Activated naive CD4-positive, alpha-beta T cell treated with anti-CD3 and anti-CD28 coated beads for 36 hours (primary cell): ENCODE measurements around the gene QKI. TPM values are rescaled to one million over a fixed set of nuclear protein-coding genes. Genes with fewer than 3 reads are reported as not detected.

ENCODE experiments used
- CTCF ChIA-PET: fragments of 350-600 bp; sonication (Branson Sonifier 250); formaldehyde crosslinking; loops from one replicate; lab custom pipeline; 2021; ENCODE audit warnings: antibody characterized with exemption; lab: Charles Lee
- DNase-seq: peaks from one replicate; pipeline ENCODE4 v3.0.0-alpha.2; 2020
- H3K27ac Mint-ChIP-seq: one replicate; pipeline ENCODE4 v1.8.0; 2021; ENCODE audit warnings: mild to moderate bottlenecking, mixed read lengths
- H3K27me3 Mint-ChIP-seq: one replicate; pipeline ENCODE4 v1.8.0; 2021; ENCODE audit warnings: low read depth, mixed read lengths
- H3K36me3 Mint-ChIP-seq: one replicate; pipeline ENCODE4 v1.8.0; 2021; ENCODE audit warnings: low read depth, mixed read lengths
- H3K4me1 Mint-ChIP-seq: one replicate; pipeline ENCODE4 v1.8.0; 2021; ENCODE audit warnings: low read depth, mixed read lengths
- H3K4me3 Mint-ChIP-seq: one replicate; pipeline ENCODE4 v1.8.0; 2021; ENCODE audit warnings: mild to moderate bottlenecking, moderate library complexity, mixed read lengths
- H3K9me3 Mint-ChIP-seq: one replicate; pipeline ENCODE4 v1.8.0; 2021; ENCODE audit warnings: mixed read lengths
- intact Hi-C: fragments of 100-400 bp; cut with micrococcal nuclease; formaldehyde crosslinking; loops from one replicate; pipeline ENCODE4 v1.15.1; 2023
- total RNA-seq, 2 experiments: library from RNA; stranded (reverse); gene quantifications; one replicate each; pipeline ENCODE4 v1.2.3, GENCODE V29; 2021

QKI gene
- total RNA-seq, 2 experiments from 2014 or later = 34.6 to 38.4 TPM

DNA sequence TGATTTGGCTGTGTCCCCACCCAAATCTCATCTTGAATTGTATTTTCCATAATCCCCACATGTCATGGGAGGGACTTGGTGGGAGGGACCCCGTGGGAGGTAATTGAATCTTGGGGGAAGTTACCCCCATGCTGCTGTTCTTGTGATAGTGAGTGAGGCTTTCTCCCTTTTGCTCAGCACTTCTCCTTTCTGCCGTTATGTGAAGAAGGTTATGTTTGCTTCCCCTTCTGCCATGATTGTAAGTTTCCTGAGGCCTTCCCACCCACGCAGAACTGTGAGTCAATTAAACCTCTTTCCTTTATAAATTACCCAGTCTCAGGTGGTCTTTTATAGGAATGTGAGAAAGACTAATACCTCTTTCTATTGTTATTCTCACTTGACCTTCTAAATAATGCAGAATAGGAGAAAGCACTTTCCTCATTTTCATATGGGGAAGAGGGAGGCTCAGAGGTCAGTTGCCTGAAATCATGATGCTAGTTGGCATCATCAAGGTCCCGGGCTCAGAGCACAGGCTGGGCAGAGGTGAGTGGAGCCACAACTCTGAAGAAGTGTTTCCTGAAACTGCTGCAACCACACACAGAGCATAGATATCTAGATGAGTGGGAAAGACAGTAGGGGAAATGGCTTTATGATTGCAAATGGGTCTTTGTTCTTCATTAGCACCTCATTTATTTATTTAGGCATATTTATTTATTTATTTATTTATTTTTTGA, 191.0 kb downstream of the QKI start:
- H3K4me1 Mint-ChIP-seq = no peaks in the 10 kb centered on the region

DNA sequence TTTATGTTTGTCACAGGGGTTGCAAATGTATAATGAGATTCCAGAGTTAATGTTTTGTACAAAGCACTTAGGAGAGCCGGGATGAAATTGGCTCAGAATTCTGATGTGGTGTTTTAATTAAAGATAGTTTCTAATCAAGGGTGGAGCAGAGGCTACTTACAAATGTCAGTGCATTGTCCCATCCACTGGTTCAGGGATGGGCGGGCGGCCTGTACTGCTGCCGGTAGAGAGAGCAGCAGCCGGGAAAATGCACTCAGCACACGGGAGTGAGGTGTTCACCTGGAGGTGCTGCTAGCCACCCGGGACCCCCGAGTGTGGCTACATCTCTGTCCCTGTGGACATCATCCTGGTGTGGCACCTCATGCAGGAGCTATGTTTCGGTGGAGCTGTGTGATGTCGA, 193.3 kb downstream of the QKI start:
- Mint-ChIP-seq H3K4me1 (no peaks in the 10 kb centered on the region), H3K27me3 (peaks cover 2% of the 10 kb centered on the region), H3K36me3 (no peaks in the 10 kb centered on the region), H3K4me3 (no peak overlapping the region), H3K27ac (no peak overlapping the region), H3K9me3 (peaks cover 2% of the 10 kb centered on the region)
- intact Hi-C loops = no loop called here
- CTCF ChIA-PET = no interaction called here
- DNase-seq = no peak

More for the DNA sequence above, 191.0 kb downstream of the QKI start:
- Mint-ChIP-seq H3K27ac (no peak overlapping the region), H3K36me3 (no peaks in the 10 kb centered on the region), H3K9me3 (peaks cover 2% of the 10 kb centered on the region), H3K4me3 (no peak overlapping the region), H3K27me3 (peaks cover 2% of the 10 kb centered on the region)
- intact Hi-C loops = no loop called here
- CTCF ChIA-PET = no interaction called here
- no peak for DNase-seq

DNA sequence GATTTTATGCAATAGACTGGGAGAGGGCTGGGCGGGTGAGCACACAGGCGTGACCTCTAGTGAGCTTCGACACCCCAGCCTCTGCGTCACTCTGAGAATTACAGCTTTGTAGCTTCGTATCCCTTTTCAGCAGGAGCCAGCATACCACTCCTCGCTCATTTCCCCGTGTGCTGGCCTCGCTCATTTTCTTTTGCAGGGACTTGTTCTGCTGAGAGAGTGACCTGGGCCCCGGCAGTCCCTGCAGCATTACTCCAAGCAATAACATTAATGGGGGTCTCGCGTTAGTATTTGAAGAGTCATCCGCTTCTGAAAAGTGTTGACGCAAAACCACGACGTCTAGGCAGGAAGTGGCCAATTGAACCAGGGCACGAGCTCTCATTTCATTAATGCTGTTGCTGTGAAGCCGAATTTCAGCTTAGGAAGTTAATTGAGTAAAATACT, 193.7 kb downstream of the QKI start:
- no peaks in the 10 kb centered on the region for H3K4me1 Mint-ChIP-seq
- no peak for DNase-seq
- H3K4me3 Mint-ChIP-seq = no peak overlapping the region
- H3K9me3 Mint-ChIP-seq = peaks cover 2% of the 10 kb centered on the region
- intact Hi-C loops = no loop called here
- no peaks in the 10 kb centered on the region for H3K36me3 Mint-ChIP-seq
- CTCF ChIA-PET = interaction anchor here (0.6 kb wide), 1 partner anchor 1381 kb away, joined by 3 read pairs; no protein-coding TSS in a partner anchor
- no peak overlapping the region for H3K27ac Mint-ChIP-seq
- H3K27me3 Mint-ChIP-seq = peaks cover 2% of the 10 kb centered on the region

DNA sequence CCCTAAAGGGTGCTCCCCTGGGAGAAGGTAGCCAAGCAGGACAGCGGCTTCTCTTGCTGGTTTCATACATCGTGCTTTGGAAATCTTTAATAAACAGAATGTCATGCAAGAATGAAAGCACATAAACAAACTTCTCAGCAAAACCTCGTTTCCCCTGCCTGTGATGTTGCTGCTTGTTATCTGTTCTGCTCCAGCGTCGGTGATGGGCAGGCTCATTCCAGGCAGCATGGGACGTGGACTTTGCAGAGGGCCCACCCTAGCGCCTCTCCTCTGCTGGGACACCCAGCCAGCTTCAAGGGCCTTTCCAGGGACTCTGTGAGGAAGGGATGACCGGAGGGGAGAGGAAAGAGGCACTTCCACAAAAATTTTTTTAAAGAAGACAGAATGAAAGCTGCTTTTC, 197.7 kb downstream of the QKI start:
- Mint-ChIP-seq H3K9me3 (no peaks in the 10 kb centered on the region), H3K27ac (no peak overlapping the region), H3K27me3 (no peaks in the 10 kb centered on the region), H3K4me3 (no peak overlapping the region), H3K36me3 (no peaks in the 10 kb centered on the region), H3K4me1 (no peaks in the 10 kb centered on the region)
- DNase-seq = no peak
- CTCF ChIA-PET = interaction anchor here (1.0 kb wide), 1 partner anchor 8 kb away, joined by 3 read pairs; no protein-coding TSS in a partner anchor
- intact Hi-C loops = no loop called here

DNA sequence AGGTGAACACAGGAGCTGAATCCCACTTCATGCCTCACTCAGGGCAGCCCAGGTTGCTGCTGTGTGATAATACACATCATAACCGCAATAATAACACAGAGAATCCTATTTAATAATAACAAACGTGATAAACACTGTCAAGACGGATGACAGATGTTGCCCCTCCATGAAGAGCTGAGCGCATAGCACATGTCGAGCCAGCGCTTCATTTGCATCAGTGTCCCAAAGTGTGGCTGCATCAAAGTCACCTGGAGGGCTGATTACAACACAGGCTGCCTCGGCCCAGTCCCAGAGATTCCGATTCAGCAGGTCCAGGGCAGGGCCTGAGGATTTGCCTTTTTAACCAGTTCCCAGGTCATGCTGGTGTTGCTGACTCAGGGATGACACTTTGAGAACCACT, 198.5 kb downstream of the QKI start:
- no peak for DNase-seq
- H3K4me1 Mint-ChIP-seq = no peaks in the 10 kb centered on the region
- no peak overlapping the region for H3K27ac Mint-ChIP-seq
- no peak overlapping the region for H3K4me3 Mint-ChIP-seq
- no peaks in the 10 kb centered on the region for H3K36me3 Mint-ChIP-seq
- CTCF ChIA-PET = interaction anchor here (1.0 kb wide), 1 partner anchor 9 kb away, joined by 3 read pairs; no protein-coding TSS in a partner anchor
- intact Hi-C loops = no loop called here
- H3K27me3 Mint-ChIP-seq = no peaks in the 10 kb centered on the region
- no peaks in the 10 kb centered on the region for H3K9me3 Mint-ChIP-seq

DNA sequence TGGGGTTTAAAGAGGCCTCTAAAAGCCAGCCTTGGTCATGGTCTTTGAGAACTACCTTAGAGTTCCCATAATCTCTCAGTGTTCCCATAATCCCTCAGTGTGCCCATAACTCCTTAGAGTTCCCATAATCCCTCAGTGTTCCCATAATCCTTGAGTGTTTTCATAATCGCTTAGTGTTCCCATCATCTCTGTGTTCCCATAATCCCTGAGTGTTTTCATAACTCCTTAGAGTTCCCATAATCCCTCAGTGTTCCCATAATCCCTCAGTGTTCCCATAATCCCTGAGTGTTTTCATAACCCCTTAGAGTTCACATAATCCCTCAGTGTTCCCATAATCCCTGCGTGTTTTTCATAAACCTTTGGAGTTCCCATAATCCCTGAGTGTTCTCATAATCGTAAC, 199.2 kb downstream of the QKI start:
- CTCF ChIA-PET = no interaction called here
- Mint-ChIP-seq H3K9me3 (no peaks in the 10 kb centered on the region), H3K27ac (no peak overlapping the region), H3K36me3 (no peaks in the 10 kb centered on the region), H3K4me3 (no peak overlapping the region), H3K27me3 (no peaks in the 10 kb centered on the region), H3K4me1 (no peaks in the 10 kb centered on the region)
- intact Hi-C loops = no loop called here
- no peak for DNase-seq

DNA sequence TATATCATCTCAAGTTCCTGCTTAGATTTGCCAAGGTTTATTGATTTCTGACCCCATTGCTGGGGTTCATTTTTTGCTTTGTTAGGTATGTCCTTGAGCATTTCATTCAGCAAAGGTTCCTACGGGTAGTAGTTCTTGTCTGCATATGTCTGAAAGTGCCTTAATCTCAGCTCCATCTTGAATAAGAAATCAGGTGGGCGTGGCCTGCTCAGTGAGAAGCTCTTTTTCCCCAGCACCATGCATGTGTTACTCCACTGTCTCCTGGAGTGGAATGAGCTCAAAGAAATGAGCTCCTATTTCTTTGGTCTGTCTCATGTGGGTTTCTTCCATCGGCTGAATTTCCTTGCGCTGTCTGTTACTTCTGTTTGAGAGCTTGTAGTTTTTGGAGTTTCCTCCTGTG, 201.9 kb downstream of the QKI start:
- no peaks in the 10 kb centered on the region for H3K36me3 Mint-ChIP-seq

DNA sequence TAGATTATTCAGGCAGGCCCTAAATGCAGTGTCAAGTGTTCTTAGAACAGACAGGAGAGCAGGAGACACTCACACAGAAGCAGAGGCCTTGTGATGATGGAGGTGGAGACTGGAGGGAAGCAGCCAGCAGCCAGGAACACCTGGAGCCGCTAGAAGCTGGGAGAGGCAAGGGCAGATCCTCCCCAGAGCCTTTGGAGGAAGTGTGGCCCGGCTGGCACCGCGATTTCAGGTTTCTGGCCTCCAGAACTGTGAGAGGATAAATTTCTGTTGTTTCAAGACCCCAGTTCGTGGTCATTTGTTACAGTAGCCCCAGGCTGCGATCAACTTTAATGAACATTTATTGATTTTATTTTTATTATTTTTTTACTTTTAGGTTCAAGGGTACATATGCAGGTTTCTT, 203.0 kb downstream of the QKI start:
- Mint-ChIP-seq H3K36me3 (no peaks in the 10 kb centered on the region), H3K27ac (no peak overlapping the region), H3K4me1 (no peaks in the 10 kb centered on the region), H3K4me3 (no peak overlapping the region), H3K9me3 (no peaks in the 10 kb centered on the region), H3K27me3 (no peaks in the 10 kb centered on the region)
- DNase-seq = no peak
- CTCF ChIA-PET = no interaction called here
- intact Hi-C loops = no loop called here

More for the DNA sequence above, 201.9 kb downstream of the QKI start:
- no peak for DNase-seq
- Mint-ChIP-seq H3K9me3 (no peaks in the 10 kb centered on the region), H3K27ac (no peak overlapping the region), H3K4me3 (no peak overlapping the region), H3K4me1 (no peaks in the 10 kb centered on the region), H3K27me3 (no peaks in the 10 kb centered on the region)
- intact Hi-C loops = no loop called here
- CTCF ChIA-PET = no interaction called here

DNA sequence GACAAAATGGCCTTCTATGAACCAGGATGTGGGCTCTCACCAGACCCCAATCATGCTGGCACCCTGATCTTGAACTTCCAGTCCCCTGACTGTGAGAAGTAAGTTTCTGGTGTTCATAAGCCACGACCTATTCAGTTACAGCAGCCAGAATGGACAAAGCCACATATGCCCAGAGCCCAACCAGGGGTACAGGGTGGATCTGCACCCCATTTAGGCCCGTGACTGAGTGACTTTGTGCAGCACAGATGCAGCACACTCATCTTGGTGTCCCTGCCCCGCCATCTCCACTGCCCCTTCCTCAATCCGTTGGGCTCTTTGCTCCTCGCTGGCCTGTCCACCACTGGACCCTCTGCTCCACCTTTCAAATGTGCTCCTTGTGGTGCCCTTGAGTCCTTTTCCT, 205.6 kb downstream of the QKI start:
- H3K9me3 Mint-ChIP-seq = no peaks in the 10 kb centered on the region
- intact Hi-C loops = no loop called here
- DNase-seq = no peak
- no peak overlapping the region for H3K27ac Mint-ChIP-seq
- no peak overlapping the region for H3K4me3 Mint-ChIP-seq
- no peaks in the 10 kb centered on the region for H3K36me3 Mint-ChIP-seq
- CTCF ChIA-PET = no interaction called here
- H3K4me1 Mint-ChIP-seq = no peaks in the 10 kb centered on the region
- H3K27me3 Mint-ChIP-seq = no peaks in the 10 kb centered on the region

DNA sequence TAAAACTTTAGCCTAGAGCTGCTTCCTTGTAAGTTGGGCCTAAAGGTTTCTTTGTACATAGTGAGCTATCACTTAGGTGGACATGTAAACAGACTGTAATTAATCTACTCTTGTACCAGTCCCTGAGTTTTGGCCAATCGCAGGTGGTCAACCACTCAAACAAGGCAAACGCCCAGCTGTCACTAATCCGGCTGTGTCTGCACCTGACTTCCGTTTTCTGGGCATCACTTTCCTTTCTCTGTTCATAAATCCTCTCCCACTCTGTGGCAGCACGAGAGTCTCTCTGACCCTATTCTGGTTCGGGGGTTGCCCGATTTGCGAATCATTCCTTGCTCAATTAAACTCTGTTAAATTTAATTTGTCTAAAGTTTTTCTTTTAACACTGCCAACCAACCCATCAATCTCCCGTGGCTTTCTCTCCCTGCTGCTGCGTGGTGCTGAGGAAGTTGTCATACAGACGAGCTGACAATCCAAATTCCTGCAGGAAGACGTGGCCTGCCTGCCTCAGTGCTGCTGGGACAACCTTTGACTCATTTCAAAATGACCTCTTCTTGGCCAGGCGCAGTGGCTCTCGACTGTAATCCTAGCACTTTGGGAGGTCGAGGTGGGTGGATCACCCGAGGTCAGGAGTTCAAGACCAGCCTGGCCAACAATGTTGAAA, 206.3 kb downstream of the QKI start:
- Mint-ChIP-seq H3K27ac (no peak overlapping the region), H3K4me3 (no peak overlapping the region), H3K27me3 (no peaks in the 10 kb centered on the region), H3K4me1 (no peaks in the 10 kb centered on the region), H3K36me3 (no peaks in the 10 kb centered on the region), H3K9me3 (no peaks in the 10 kb centered on the region)
- intact Hi-C loops = no loop called here
- CTCF ChIA-PET = no interaction called here
- DNase-seq = no peak

DNA sequence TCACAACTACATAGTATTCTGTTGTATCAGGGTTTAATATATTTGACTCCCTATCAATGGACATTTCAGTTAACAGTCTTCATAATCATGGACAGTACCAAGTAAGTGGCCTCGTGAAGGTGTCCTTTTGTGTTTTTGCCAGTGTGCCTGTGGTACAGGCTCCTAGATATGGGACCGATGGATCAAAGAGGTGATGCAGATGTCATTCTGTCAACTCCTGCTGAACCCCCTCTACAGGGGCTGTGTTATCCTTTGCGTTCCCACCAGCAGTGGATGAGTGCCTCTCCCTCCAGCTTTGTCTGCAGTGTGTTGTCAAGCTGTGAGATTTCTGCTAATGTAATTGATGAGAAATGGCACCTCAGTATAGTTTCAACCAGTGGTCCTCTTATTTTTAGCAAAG, 210.7 kb downstream of the QKI start:
- intact Hi-C loops = no loop called here

DNA sequence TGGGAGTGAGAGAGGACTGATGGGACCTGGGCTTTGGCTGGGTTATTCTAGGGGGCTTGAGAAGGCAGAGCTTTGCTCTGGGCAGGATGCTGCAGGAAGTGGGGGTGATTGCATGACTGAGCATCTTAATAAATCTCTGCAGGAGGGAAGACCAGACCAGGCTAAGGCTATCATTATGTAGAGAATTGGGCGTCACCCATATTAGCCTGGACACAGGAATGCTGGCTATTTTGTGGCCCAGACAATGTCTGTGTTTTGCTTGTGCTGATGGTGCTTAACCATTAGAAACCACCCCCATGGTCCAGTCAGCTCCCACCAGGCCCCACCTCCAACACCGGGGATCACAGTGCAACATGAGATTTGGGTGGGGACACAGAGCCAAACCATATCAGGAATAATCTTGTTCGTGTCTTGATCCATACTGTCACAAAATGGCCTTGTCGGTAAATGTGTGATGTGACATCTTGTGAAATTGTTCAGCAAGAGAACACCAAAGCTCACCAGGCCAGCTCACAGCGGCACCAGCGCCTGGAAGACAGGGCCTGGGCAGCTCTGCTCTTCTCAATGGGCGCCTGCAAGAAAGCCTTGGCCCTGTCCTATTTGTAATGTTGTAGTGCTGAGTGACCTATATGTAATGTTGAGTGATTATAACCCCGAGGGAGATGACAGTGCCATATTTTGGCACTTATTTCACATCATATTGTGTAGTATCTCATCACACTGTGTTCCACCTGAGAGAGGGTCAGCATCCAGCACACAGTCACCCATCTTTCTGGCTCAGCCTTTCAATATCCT, 211.8 kb downstream of the QKI start:
- DNase-seq = no peak
- Mint-ChIP-seq H3K4me1 (no peaks in the 10 kb centered on the region), H3K27ac (no peak overlapping the region), H3K27me3 (peaks cover 6% of the 10 kb centered on the region), H3K36me3 (no peaks in the 10 kb centered on the region), H3K4me3 (no peak overlapping the region), H3K9me3 (peaks cover 2% of the 10 kb centered on the region)
- intact Hi-C loops = no loop called here
- CTCF ChIA-PET = no interaction called here

More for the DNA sequence above, 210.7 kb downstream of the QKI start:
- no peak overlapping the region for H3K27ac Mint-ChIP-seq
- H3K36me3 Mint-ChIP-seq = no peaks in the 10 kb centered on the region
- CTCF ChIA-PET = no interaction called here
- peaks cover 6% of the 10 kb centered on the region for H3K27me3 Mint-ChIP-seq
- no peak overlapping the region for H3K4me3 Mint-ChIP-seq
- peaks cover 2% of the 10 kb centered on the region for H3K9me3 Mint-ChIP-seq
- no peaks in the 10 kb centered on the region for H3K4me1 Mint-ChIP-seq
- DNase-seq = no peak
